Uterus (tissue), 2 donors: ENCODE measurements around the gene SPATA24.

Source experiments
- CTCF ChIP-seq, 4 experiments: fragments of 200-600 bp in 2 of 4; fragments of 450-650 bp in 2 of 4; sonication (generic) in 2 of 4; IDR thresholded peaks; one replicate each; pipeline ENCODE4 v1.5.1; 2016 to 2019; ENCODE audit warnings: antibody characterized with exemption in 4 of 4, mild to moderate bottlenecking in 2 of 4, moderate library complexity in 1 of 4
- POLR2A ChIP-seq, 2 donors: fragments of 450-650 bp; IDR thresholded peaks; one replicate each; pipeline ENCODE4 v1.6.1; 2016; ENCODE audit warnings: antibody characterized with exemption in 2 of 2, mild to moderate bottlenecking in 1 of 2, moderate library complexity in 1 of 2

GRCh38 chr5:139354186-139354585, 49.7 kb downstream of the SPATA24 start:
- TF ChIP-seq CTCF (IDR thresholded peaks at IDR 0.05) (no peak), POLR2A (IDR thresholded peaks at IDR 0.05) (no peak)
